DMS 273 (cell line): ENCODE data around the gene CLVS2.

Source experiments
- DNase-seq: peaks from one replicate; lab custom pipeline; 2025; ENCODE audit not compliant: unreplicated experiment; lab: John Stamatoyannopoulos, UW

Gene CLVS2

GRCh38 chr6:123024976-123025375, 28.9 kb downstream of the CLVS2 start:
- no peak for DNase-seq

- no peak for DNase-seq
Observed at GRCh38 chr6:123027408-123027807, 31.4 kb downstream of the CLVS2 start.

GRCh38 chr6:123028263-123028662, 32.2 kb downstream of the CLVS2 start:
- DNase-seq, result no peak

GRCh38 chr6:123030282-123030681, 34.2 kb downstream of the CLVS2 start:
- DNase-seq, result no peak

- DNase-seq, result no peak
Observed at GRCh38 chr6:123036648-123037047, 40.6 kb downstream of the CLVS2 start.

GRCh38 chr6:123039431-123039830, 43.4 kb downstream of the CLVS2 start:
- DNase-seq, result no peak

- DNase-seq, result no peak
Observed at GRCh38 chr6:123042401-123042800, 46.4 kb downstream of the CLVS2 start.

- no peak for DNase-seq
Observed at GRCh38 chr6:123044341-123044860, 48.4 kb downstream of the CLVS2 start.

- DNase-seq, result no peak
Observed at GRCh38 chr6:123053602-123054225, 57.7 kb downstream of the CLVS2 start.

- DNase-seq, result no peak
Observed at GRCh38 chr6:123055256-123055655, 59.2 kb downstream of the CLVS2 start.

- no peak for DNase-seq
Observed at GRCh38 chr6:123062670-123063069, 66.6 kb downstream of the CLVS2 start.

GRCh38 chr6:123064038-123064437, 68.0 kb downstream of the CLVS2 start:
- no peak for DNase-seq

- DNase-seq, result no peak
Observed at GRCh38 chr6:123074616-123075015, 78.6 kb downstream of the CLVS2 start.

- no peak for DNase-seq
Observed at GRCh38 chr6:123085403-123085802, 89.4 kb downstream of the CLVS2 start.

- DNase-seq, result no peak
Observed at GRCh38 chr6:123089226-123089625, 93.2 kb downstream of the CLVS2 start.

- no peak for DNase-seq
Observed at GRCh38 chr6:123091091-123091895, 95.3 kb downstream of the CLVS2 start.

GRCh38 chr6:123091896-123092271, 95.8 kb downstream of the CLVS2 start:
- DNase-seq, result no peak

- DNase-seq, result no peak
Observed at GRCh38 chr6:123094795-123095194, 98.8 kb downstream of the CLVS2 start.

GRCh38 chr6:123105561-123105960, 109.5 kb downstream of the CLVS2 start:
- DNase-seq, result no peak

GRCh38 chr6:123116370-123116769, 120.3 kb downstream of the CLVS2 start:
- no peak for DNase-seq

GRCh38 chr6:123117145-123117908, 121.3 kb downstream of the CLVS2 start:
- DNase-seq, result no peak

- no peak for DNase-seq
Observed at GRCh38 chr6:123118811-123119210, 122.8 kb downstream of the CLVS2 start.
